ENCODE results near the gene CCDC185.

CCDC185 gene

GRCh38 chr1:223348439-223348838, 44.8 kb upstream of the CCDC185 start:
- CTCF ChIA-PET: interaction anchor here (1.6 to 2.4 kb wide), 2 partner anchors 10 to 12 kb away, joined by 3 to 5 read pairs; no protein-coding TSS in a partner anchor
- no peak for DNase-seq (ENCODE audit: extremely low spot score)
- POLR2A ChIA-PET: no interaction called here
- TF ChIP-seq CTCF (IDR thresholded peaks at IDR 0.05; ENCODE audit: control extremely low read depth, extremely low read depth, low read depth, missing control alignments): no peak

- TF ChIP-seq CTCF (IDR thresholded peaks at IDR 0.05; ENCODE audit: control extremely low read depth, extremely low read depth, low read depth, missing control alignments): no peak
- CTCF ChIA-PET: interaction anchor here (1.6 to 2.4 kb wide), 2 partner anchors 9 to 13 kb away, joined by 3 to 5 read pairs; no protein-coding TSS in a partner anchor
- DNase-seq (ENCODE audit: extremely low spot score): no peak
- POLR2A ChIA-PET: no interaction called here
These were observed 44.0 kb upstream of the CCDC185 start for GRCh38 chr1:223349241-223349640.

GRCh38 chr1:223350361-223350908, 42.8 kb upstream of the CCDC185 start:
- ChIA-PET POLR2A (no interaction called here), CTCF (interaction anchor here (1.0 to 2.4 kb wide), 3 partner anchors 14 to 895 kb away, joined by 3 to 5 read pairs (median 3); no protein-coding TSS in a partner anchor)
- TF ChIP-seq CTCF (IDR thresholded peaks at IDR 0.05; ENCODE audit: control extremely low read depth, extremely low read depth, low read depth, missing control alignments): no peak
- DNase-seq (ENCODE audit: extremely low spot score): no peak

- CTCF ChIA-PET: no interaction called here
These were observed 40.3 kb upstream of the CCDC185 start for GRCh38 chr1:223352944-223353343.

GRCh38 chr1:223353939-223354338, 39.3 kb upstream of the CCDC185 start:
- POLR2A ChIA-PET: no interaction called here
- DNase-seq (ENCODE audit: extremely low spot score): no peak
- CTCF ChIA-PET: no interaction called here
- no peak for TF ChIP-seq CTCF (IDR thresholded peaks at IDR 0.05; ENCODE audit: control extremely low read depth, extremely low read depth, low read depth, missing control alignments)

More at GRCh38 chr1:223352944-223353343, 40.3 kb upstream of the CCDC185 start:
- no peak for DNase-seq (ENCODE audit: extremely low spot score)
- POLR2A ChIA-PET: no interaction called here
- no peak for TF ChIP-seq CTCF (IDR thresholded peaks at IDR 0.05; ENCODE audit: control extremely low read depth, extremely low read depth, low read depth, missing control alignments)

- DNase-seq (ENCODE audit: extremely low spot score): no peak
- no peak for TF ChIP-seq CTCF (IDR thresholded peaks at IDR 0.05; ENCODE audit: control extremely low read depth, extremely low read depth, low read depth, missing control alignments)
- ChIA-PET CTCF (no interaction called here), POLR2A (no interaction called here)
These were observed 37.5 kb upstream of the CCDC185 start for GRCh38 chr1:223355699-223356098.
